Measurements from ENCODE around the gene TRANK1. TPM values are rescaled to one million over a fixed set of nuclear protein-coding genes. Genes with fewer than 3 reads are reported as not detected.

The TRANK1 gene
- total and polyA plus RNA-seq, 11 donors, result 2.2 to 27.9 (median 4.0) TPM

- TF ChIP-seq POLR2A (IDR thresholded peaks at IDR 0.05), result no peak
- TF ChIP-seq CTCF (IDR thresholded peaks at IDR 0.05), result no peak
- DNase-seq, result no peak
Measured at GRCh38 chr3:36842275-36842674, 102.6 kb downstream of the TRANK1 start.

GRCh38 chr3:36840453-36840921 is 104.4 kb downstream of the TRANK1 start:
- H3K9me3 ChIP-seq, result peaks cover 0 to 10% (median 3%) of the 10 kb centered on the region in 12 donors
- WGBS, 4 donors, result 69 to 88% (median 80%) methylated on average over 5 of the region's 5 CpGs
- intact Hi-C loops (cut with DNase I), result no loop called here
- peaks cover 0 to 83% (median 55%) of the 10 kb centered on the region in 9 donors for H3K36me3 ChIP-seq
- H3K4me1 ChIP-seq, result peaks cover 0 to 4% (median 0%) of the 10 kb centered on the region in 12 donors
- H3K27ac ChIP-seq, result no peak overlapping the region
- no peaks in the 10 kb centered on the region for H3K27me3 ChIP-seq
- peak in 3 of 4 donors; percentile 22 to 41 (median 33) for ATAC-seq
- DNase-seq, result peak in 3 of 5 donors; percentile 40 to 66 (median 64)
- no peak for TF ChIP-seq CTCF (IDR thresholded peaks at IDR 0.05)
- TF ChIP-seq POLR2A (IDR thresholded peaks at IDR 0.05), result no peak
- no peak overlapping the region for H3K4me3 ChIP-seq

More at GRCh38 chr3:36842275-36842674, 102.6 kb downstream of the TRANK1 start:
- no peak overlapping the region for H3K4me3 ChIP-seq
- intact Hi-C loops (cut with DNase I), result no loop called here
- H3K36me3 ChIP-seq, result peaks cover 0 to 88% (median 65%) of the 10 kb centered on the region in 9 donors
- no peaks in the 10 kb centered on the region for H3K27me3 ChIP-seq
- WGBS, 4 donors, result 95 to 96% (median 95%) methylated on average over 5 of the region's 5 CpGs
- peaks cover 0 to 10% (median 3%) of the 10 kb centered on the region in 12 donors for H3K9me3 ChIP-seq
- peaks cover 0 to 4% (median 0%) of the 10 kb centered on the region in 12 donors for H3K4me1 ChIP-seq
- no peak for ATAC-seq
- no peak overlapping the region for H3K27ac ChIP-seq

DNA sequence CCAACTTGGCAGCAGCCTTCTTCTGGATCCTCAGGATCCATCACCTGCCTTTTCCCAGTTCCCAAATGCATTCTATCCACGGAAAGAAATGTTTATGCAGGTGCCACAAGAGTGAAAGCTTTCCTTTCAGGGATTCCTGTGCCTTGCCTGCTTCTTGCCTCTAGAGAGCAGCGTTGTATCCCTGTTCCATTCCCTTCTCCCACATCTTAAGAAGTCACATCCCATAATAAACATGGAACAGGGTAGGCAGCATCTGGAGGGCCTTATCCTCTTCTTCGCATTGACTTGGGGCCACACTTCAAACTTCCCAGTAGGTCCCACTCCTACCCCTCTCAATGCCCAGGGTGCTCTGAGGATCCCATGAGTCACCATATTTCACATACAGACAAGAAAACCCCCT is 107.8 kb downstream of the TRANK1 start:
- ATAC-seq (no peak), DNase-seq (no peak)
- 78 to 83% (median 81%) methylated on average over 3 of the region's 3 CpGs for WGBS, 4 donors
- Histone ChIP-seq H3K27ac (no peak overlapping the region), H3K4me1 (no peaks in the 10 kb centered on the region), H3K27me3 (no peaks in the 10 kb centered on the region), H3K9me3 (peaks cover 0 to 10% (median 3%) of the 10 kb centered on the region in 12 donors), H3K36me3 (peaks cover 0 to 83% (median 63%) of the 10 kb centered on the region in 9 donors), H3K4me3 (no peak overlapping the region)
- TF ChIP-seq CTCF (IDR thresholded peaks at IDR 0.05), result peak in 1 of 12 donors; percentile 19
- no peak for TF ChIP-seq POLR2A (IDR thresholded peaks at IDR 0.05)
- intact Hi-C loops (cut with DNase I), result no loop called here

- Histone ChIP-seq H3K4me1 (no peaks in the 10 kb centered on the region), H3K4me3 (no peak overlapping the region), H3K36me3 (peaks cover 0 to 91% (median 64%) of the 10 kb centered on the region in 9 donors), H3K9me3 (no peaks in the 10 kb centered on the region), H3K27me3 (no peaks in the 10 kb centered on the region), H3K27ac (no peak overlapping the region)
- TF ChIP-seq POLR2A (IDR thresholded peaks at IDR 0.05) (no peak), CTCF (IDR thresholded peaks at IDR 0.05) (no peak)
- 89 to 99% (median 91%) methylated on average over 6 to 10 of the region's 10 CpGs for WGBS, 4 donors
- ATAC-seq (no peak), DNase-seq (no peak)
- intact Hi-C loops (cut with DNase I), result no loop called here
Measured at GRCh38 chr3:36833160-36833814, 111.6 kb downstream of the TRANK1 start.

Measured in heart left ventricle (tissue), 16 donors.